Measurements from ENCODE around the gene NGB.

DNA sequence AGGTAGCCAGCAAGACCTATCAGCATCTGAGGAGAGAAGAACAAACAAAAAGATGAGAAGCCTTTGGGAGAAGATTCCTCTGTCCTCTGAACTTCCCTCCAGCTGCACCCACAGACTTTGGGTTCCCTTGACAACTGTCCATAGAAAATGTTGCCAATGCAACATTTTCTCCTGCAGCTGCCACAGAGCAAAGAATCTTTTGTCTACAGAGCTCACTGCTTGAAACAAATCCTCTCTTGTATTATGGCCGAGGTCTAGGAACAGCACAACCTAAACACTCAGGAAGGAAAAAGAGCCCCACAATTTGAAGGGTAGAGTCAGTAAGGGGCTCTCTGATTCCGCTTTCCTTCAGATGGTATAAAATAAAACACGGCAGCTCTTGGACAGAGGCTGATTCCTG, 35.4 kb upstream of the NGB start:
- TF ChIP-seq, protein P1, sequence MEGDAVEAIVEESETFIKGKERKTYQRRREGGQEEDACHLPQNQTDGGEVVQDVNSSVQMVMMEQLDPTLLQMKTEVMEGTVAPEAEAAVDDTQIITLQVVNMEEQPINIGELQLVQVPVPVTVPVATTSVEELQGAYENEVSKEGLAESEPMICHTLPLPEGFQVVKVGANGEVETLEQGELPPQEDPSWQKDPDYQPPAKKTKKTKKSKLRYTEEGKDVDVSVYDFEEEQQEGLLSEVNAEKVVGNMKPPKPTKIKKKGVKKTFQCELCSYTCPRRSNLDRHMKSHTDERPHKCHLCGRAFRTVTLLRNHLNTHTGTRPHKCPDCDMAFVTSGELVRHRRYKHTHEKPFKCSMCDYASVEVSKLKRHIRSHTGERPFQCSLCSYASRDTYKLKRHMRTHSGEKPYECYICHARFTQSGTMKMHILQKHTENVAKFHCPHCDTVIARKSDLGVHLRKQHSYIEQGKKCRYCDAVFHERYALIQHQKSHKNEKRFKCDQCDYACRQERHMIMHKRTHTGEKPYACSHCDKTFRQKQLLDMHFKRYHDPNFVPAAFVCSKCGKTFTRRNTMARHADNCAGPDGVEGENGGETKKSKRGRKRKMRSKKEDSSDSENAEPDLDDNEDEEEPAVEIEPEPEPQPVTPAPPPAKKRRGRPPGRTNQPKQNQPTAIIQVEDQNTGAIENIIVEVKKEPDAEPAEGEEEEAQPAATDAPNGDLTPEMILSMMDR (IDR thresholded peaks at IDR 0.05): no peak
- TF ChIP-seq EZH2 (IDR thresholded peaks at IDR 0.05; ENCODE audit: borderline replicate concordance, insufficient read depth, low read depth, low read length, poor library complexity, severe bottlenecking): no peak

All from B cell (primary cell).